A549 treated with AZD9567 at 1 μM for 4 hours (cell line): ENCODE data around the gene OTUD7B. TPM values are rescaled to one million over a fixed set of nuclear protein-coding genes. Genes with fewer than 3 reads are reported as not detected.

Experiments used
- total RNA-seq: library from RNA; stranded (reverse); fragments of 200-300 nt; extraction: Qiagen RNA extraction; gene quantifications from 5 replicates; pipeline ENCODE4 v1.2.3, GENCODE V29; 2022; ENCODE audit not compliant: insufficient read depth

Gene OTUD7B
- 10.4 to 13.1 TPM (median 11.6 TPM) in 5 replicates for total RNA-seq

DNA sequence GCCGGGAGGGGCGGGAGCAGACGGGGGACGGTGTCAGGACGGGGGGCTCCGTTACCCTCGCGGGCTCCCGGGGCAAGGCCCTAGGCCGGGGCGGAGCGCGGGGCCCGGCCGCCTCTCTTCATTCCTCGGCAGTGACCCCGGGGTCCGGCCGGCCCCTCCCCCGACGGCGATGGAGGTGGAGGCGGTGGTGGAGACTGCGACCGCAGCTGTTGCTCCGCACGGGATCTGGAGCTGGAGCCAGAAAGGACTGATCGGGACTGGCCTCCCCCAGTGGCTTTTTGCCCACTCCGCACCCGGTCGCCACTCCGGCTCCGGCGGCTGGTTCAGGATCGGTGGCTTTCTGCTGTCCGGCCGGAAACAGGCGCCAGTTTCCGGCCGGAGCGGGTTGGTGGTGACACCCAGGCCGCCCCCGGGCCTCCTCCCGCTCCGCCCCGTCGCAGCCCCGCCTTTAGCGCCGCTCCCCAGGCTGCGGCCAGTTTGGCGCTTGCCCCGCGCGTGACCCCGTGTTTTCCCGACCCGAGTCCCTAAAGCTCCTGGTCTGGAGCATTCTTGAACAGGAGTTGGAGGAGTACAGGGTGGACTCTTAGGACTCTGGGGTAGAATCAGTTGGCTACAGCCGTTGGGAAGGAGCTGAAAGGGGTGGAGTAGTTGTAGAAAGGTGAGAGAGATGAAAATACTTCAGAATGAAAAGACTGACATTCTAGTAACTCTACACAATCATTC is at the start of gene OTUD7B:
OTUD7B (minus strand) TSS at position 334 of the 723 bp plus-strand sequence. CDS start 33,216 bp downstream, outside the sequence.

DNA sequence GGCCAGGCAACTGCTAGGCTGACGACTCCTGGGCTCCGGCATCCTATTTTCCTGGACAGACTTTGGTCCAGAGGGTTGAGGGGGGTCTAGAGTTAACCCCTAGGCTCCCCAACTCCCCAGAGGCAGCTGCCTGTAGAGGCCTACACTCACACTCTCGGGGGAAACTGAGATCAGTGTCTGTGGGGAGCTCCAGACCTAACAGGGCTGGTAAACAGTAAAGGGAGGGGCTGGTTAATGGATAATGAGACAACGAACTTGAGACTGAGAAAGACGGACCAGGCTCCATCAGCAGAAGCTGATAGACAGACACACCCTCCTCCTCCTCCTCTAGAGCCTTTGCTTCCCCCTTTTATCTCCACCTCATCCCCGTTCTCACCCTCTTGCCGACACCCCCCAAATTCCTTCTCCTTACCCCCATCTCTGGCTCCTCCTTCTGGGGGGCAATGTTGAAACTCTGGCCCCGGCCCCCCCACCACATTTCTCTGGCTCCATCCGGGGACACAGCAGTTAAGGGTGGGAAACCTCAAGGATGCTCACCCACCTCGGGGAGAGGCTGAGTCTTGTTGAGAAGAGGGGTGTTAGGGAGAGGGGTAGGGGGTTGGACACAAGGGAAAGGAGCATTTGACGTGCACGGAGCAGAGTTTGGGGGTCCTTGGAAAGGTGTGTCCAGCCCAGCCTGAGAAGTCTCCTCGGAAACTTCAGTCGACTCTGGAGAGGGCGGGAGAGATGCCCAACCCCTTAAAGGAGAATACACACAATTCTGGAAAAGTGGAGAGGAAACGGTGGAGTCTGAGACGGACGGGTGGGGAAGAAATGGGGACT is 74.1 kb downstream of the OTUD7B start, which contains the start of gene MTMR11:
MTMR11 (minus strand) TSS at position 710 of the 822 bp plus-strand sequence; CDS start at position 478, 232 bp downstream.

DNA sequence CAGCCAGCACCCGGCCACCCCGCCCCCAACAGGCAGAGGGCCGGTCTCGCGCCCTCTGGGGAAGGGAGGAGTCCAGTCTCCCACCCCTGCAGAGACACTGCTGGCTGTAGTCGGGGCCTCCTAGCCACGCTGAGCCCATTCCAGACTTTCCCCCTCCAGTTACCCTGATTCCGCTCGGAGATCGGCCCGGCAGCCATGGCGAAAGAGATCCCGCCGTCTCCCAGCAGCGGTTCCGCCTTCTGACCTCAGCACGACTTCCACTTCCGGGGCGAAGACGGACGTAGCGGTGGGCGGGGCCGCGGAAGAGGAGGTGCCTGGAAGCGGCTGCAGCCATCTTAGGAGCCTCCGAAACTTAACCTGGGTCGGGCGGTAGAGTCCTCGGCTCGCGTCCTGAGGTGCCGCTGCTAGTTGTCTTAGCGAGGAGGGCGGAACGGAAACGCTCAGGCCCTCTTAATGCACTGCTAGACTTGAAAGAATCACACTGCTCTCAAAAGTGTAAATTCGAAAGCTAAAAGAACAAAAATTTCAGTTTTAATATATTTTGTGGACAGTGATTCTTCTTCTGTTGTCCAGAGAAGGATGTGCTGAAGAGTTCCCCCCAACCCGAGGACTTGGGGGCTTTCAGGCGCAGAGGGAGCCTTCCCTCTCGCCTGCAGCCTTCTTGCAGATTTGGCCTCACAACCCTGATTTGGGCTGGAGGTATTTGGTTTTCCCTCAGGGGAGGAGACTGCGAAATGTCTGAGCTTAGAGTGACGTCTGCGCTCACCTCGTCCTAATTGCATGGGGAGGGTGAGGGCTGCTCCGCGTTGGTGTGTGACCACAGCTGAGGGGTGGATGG is 82.7 kb downstream of the OTUD7B start, which contains the start of gene SF3B4:
SF3B4 (minus strand) TSS at position 241 of the 838 bp plus-strand sequence; CDS start at position 197, 44 bp downstream.

DNA sequence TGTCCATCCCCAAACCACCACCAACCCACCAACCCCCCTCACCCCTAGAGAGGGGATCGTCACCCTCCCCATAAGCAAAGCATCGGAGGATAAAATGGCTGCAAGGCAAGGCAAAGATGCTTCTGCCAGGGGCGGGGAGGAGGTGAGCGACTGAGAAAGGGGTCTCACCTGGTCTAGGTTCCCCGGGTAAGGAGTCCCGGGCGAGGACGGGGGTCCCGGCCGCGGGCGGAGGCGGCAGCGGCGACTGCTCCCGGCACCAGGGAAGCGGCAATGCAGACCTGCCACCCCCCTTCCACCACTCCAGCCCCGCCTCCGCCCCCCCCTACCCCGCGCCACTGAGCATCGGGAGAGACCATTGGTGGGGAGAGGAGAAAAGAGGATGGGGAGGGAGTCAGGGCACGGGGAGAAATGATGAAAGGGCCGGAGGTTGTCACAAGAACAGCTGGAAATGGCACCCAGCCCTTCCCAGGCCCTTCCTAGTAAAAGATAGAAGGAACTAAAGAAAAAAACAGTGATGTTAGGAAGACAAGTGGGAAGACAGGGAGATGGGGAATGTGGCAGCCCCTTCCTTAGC is 92.9 kb downstream of the OTUD7B start, which contains the start of gene SV2A:
SV2A (minus strand) TSS at position 274 of the 574 bp plus-strand sequence. CDS start 4,004 bp downstream, outside the sequence.

DNA sequence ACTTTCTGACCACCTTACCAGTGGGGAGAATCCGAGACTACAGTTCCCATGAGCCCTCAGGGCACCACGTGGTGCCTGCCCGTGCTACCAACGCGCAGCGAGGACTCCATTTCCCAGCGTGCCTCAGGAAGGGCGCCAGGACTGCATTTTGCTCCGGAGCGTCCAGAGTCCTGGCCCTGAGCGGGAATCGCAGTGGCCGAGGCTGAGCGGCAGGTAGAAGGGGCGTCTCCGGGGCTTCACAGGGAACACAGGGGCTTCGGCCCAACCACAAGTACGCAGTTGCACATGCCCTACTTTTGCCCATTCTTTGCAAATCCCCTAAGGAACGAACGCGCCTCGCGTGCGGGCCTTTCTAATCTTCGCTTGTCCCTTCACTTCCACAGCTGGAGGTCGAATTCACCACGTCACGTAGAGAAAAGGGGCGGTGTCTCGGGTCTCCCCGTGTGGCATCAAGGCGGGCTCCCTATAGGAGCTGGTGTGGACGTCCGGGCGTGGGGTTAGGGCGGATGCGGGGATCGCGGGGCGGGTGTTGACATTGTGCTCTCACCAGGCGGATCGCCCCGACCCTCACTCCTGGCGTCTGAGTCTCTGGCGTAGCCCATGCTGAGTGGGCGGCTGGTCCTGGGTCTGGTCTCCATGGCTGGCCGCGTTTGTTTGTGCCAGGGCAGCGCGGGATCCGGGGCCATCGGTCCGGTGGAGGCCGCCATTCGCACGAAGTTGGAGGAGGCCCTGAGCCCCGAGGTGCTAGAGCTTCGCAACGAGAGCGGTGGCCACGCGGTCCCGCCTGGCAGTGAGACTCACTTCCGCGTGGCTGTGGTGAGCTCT is 110.9 kb downstream of the OTUD7B start, which contains the start of gene BOLA1:
BOLA1 (plus strand) TSS at position 109 of the 825 bp plus-strand sequence; CDS start at position 601, 492 bp downstream.

Other genes starting within 250 kb of the OTUD7B start
- gene FCGR1A, start 228.0 kb downstream of the OTUD7B start, total RNA-seq = not detected in 5 replicates
- 11.9 to 23.7 TPM (median 21.8 TPM) in 5 replicates for gene BOLA1, start 111.2 kb downstream of the OTUD7B start, total RNA-seq
- gene SV2A, start 92.9 kb downstream of the OTUD7B start, total RNA-seq = 0.08 to 0.16 TPM (median 0.10 TPM) in 4 of 5 replicates, not detected in the other
- 116 to 136 TPM (median 125 TPM) in 5 replicates for gene SF3B4, start 82.9 kb downstream of the OTUD7B start, total RNA-seq
- 2.8 to 7.8 TPM (median 6.6 TPM) in 5 replicates for gene MTMR11, start 73.8 kb downstream of the OTUD7B start, total RNA-seq
- 15.0 to 18.1 TPM (median 15.7 TPM) in 5 replicates for gene VPS45, start 57.0 kb upstream of the OTUD7B start, total RNA-seq
- gene PLEKHO1, start 139.2 kb upstream of the OTUD7B start, total RNA-seq = 5.6 to 14.8 TPM (median 6.7 TPM) in 5 replicates
- 32.5 to 53.6 TPM (median 39.1 TPM) in 5 replicates for gene ANP32E, start 225.4 kb upstream of the OTUD7B start, total RNA-seq
- gene CA14, start 247.0 kb upstream of the OTUD7B start, total RNA-seq = not detected in 5 replicates